ENCODE results near the gene ITGBL1.

Gene ITGBL1

GRCh38 chr13:101717353-101717752 lies 264.9 kb downstream of the ITGBL1 start:
- no peak overlapping the region for H3K4me3 ChIP-seq (replicated peaks; ENCODE audit: low read depth, low read length)
- DNase-seq (ENCODE audit: extremely low read depth, low read depth) = no peak
- TF ChIP-seq, protein P1, sequence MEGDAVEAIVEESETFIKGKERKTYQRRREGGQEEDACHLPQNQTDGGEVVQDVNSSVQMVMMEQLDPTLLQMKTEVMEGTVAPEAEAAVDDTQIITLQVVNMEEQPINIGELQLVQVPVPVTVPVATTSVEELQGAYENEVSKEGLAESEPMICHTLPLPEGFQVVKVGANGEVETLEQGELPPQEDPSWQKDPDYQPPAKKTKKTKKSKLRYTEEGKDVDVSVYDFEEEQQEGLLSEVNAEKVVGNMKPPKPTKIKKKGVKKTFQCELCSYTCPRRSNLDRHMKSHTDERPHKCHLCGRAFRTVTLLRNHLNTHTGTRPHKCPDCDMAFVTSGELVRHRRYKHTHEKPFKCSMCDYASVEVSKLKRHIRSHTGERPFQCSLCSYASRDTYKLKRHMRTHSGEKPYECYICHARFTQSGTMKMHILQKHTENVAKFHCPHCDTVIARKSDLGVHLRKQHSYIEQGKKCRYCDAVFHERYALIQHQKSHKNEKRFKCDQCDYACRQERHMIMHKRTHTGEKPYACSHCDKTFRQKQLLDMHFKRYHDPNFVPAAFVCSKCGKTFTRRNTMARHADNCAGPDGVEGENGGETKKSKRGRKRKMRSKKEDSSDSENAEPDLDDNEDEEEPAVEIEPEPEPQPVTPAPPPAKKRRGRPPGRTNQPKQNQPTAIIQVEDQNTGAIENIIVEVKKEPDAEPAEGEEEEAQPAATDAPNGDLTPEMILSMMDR (IDR thresholded peaks at IDR 0.05; ENCODE audit: low read depth, low read length, missing control alignments) = no peak

GRCh38 chr13:101718496-101718895 lies 266.0 kb downstream of the ITGBL1 start:
- no peak overlapping the region for H3K4me3 ChIP-seq (replicated peaks; ENCODE audit: low read depth, low read length)
- DNase-seq (ENCODE audit: extremely low read depth, low read depth) = no peak
- TF ChIP-seq, protein P1 (IDR thresholded peaks at IDR 0.05; ENCODE audit: low read depth, low read length, missing control alignments) = no peak

DNA sequence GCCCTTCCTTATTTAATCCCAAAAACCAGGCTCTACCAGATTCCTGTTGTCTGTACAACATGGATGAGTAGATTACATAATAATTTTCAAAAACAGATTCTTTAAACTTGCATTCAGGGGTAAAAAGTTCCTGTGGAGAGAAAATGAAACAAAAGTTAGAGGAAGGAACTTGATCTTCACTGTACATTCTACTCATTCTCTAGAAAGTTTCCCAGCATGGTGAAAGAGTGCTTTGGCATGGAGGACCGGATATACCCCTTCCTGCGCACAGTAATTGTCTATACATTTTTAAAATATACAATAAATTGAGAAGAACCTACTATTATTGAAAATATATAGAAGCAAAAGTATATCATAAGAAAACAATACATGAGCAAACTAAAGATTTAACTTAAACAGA lies 274.2 kb downstream of the ITGBL1 start:
- H3K4me3 ChIP-seq (replicated peaks; ENCODE audit: low read depth, low read length) = no peak overlapping the region
- DNase-seq (ENCODE audit: extremely low read depth, low read depth) = no peak
- TF ChIP-seq, protein P1 (IDR thresholded peaks at IDR 0.05; ENCODE audit: low read depth, low read length, missing control alignments) = no peak

- DNase-seq (ENCODE audit: extremely low read depth, low read depth) = no peak
- TF ChIP-seq, protein P1 (IDR thresholded peaks at IDR 0.05; ENCODE audit: low read depth, low read length, missing control alignments) = no peak
Measured at GRCh38 chr13:101727118-101727517, 274.6 kb downstream of the ITGBL1 start.

GRCh38 chr13:101728021-101728420 lies 275.5 kb downstream of the ITGBL1 start:
- TF ChIP-seq, protein P1 (IDR thresholded peaks at IDR 0.05; ENCODE audit: low read depth, low read length, missing control alignments) = no peak
- no peak overlapping the region for H3K4me3 ChIP-seq (replicated peaks; ENCODE audit: low read depth, low read length)
- no peak for DNase-seq (ENCODE audit: extremely low read depth, low read depth)

More at GRCh38 chr13:101727118-101727517, 274.6 kb downstream of the ITGBL1 start:
- no peak overlapping the region for H3K4me3 ChIP-seq (replicated peaks; ENCODE audit: low read depth, low read length)

- no peak for DNase-seq (ENCODE audit: extremely low read depth, low read depth)
- TF ChIP-seq, protein P1 (IDR thresholded peaks at IDR 0.05; ENCODE audit: low read depth, low read length, missing control alignments) = no peak
- H3K4me3 ChIP-seq (replicated peaks; ENCODE audit: low read depth, low read length) = no peak overlapping the region
Measured at GRCh38 chr13:101728615-101729014, 276.1 kb downstream of the ITGBL1 start.

GRCh38 chr13:101730420-101731000 lies 278.0 kb downstream of the ITGBL1 start:
- no peak overlapping the region for H3K4me3 ChIP-seq (replicated peaks; ENCODE audit: low read depth, low read length)
- DNase-seq (ENCODE audit: extremely low read depth, low read depth) = no peak
- TF ChIP-seq, protein P1 (IDR thresholded peaks at IDR 0.05; ENCODE audit: low read depth, low read length, missing control alignments) = no peak

Data from HFF-Myc (cell line).